Testis (tissue), 2 donors: Measurements from ENCODE around the gene SPI1.

Experiments
- CTCF ChIP-seq, 3 experiments: fragments of 450-650 bp in 2 of 3; fragments of 200-600 bp in 1 of 3; sonication (generic) in 1 of 3; IDR thresholded peaks; one replicate each; pipeline ENCODE4 v1.5.1; 2016 to 2019; ENCODE audit warnings: antibody characterized with exemption in 3 of 3, mild to moderate bottlenecking in 2 of 3, moderate library complexity in 1 of 3
- POLR2A ChIP-seq: fragments of 450-650 bp; IDR thresholded peaks from one replicate; pipeline ENCODE4 v1.6.1; 2017; ENCODE audit warnings: antibody characterized with exemption, mild to moderate bottlenecking, moderate library complexity

GRCh38 chr11:47342854-47343253 is 35.5 kb downstream of the SPI1 start:
- TF ChIP-seq CTCF (IDR thresholded peaks at IDR 0.05) (no peak), POLR2A (no peak)
